H1 (cell line): ENCODE data around the gene KRTAP19-6. TPM values are rescaled to one million over a fixed set of nuclear protein-coding genes. Genes with fewer than 3 reads are reported as not detected.

ENCODE experiments used
- CTCF ChIA-PET: fragments of 300-600 bp; sonication (Branson Sonifier 250); formaldehyde crosslinking; loops from one replicate; lab custom pipeline; 2021; ENCODE audit not compliant: partially characterized antibody; lab: Charles Lee
- POLR2A ChIA-PET: fragments of 300-600 bp; sonication (Branson Sonifier 250); formaldehyde crosslinking; loops from one replicate; lab custom pipeline; 2021; ENCODE audit warnings: inconsistent platforms; ENCODE audit not compliant: partially characterized antibody; lab: Charles Lee
- DNase-seq, 2 experiments: peaks; one replicate each; pipeline versions ENCODE4 v3.0.0 to v3.0.0-alpha.2; 2010 to 2022; ENCODE audit warnings: low spot score in 2 of 2, low read depth in 1 of 2, mixed read lengths in 1 of 2
- FAIRE-seq: peaks from 2 replicates; lab custom pipeline; 2011; peaks lifted over from hg19 to GRCh38; lab: Jason Lieb, UNC
- H2AFZ ChIP-seq: 2 replicates; pipeline ENCODE4 v1.8.1; 2012; ENCODE audit warnings: low read length, inconsistent platforms
- H2AK5ac ChIP-seq: 2 replicates; pipeline ENCODE4 v1.6.1; 2013; ENCODE audit warnings: low read depth, low read length
- H2BK120ac ChIP-seq: replicated peaks from 2 replicates; pipeline ENCODE3; 2013; ENCODE audit warnings: low read depth, low read length, inconsistent platforms
- H2BK12ac ChIP-seq: 2 replicates; pipeline ENCODE4 v1.6.1; 2013; ENCODE audit warnings: low read depth, low read length
- H2BK15ac ChIP-seq: 2 replicates; pipeline ENCODE4 v1.6.1; 2013; ENCODE audit warnings: low read length
- H2BK20ac ChIP-seq: 2 replicates; pipeline ENCODE4 v1.6.1; 2013; ENCODE audit warnings: low read length
- H2BK5ac ChIP-seq: 2 replicates; pipeline ENCODE4 v1.6.1; 2013; ENCODE audit warnings: low read depth, low read length
- H3K14ac ChIP-seq: 2 replicates; pipeline ENCODE4 v1.6.1; 2013; ENCODE audit warnings: inconsistent platforms; ENCODE audit not compliant: insufficient read length
- H3K18ac ChIP-seq: 2 replicates; pipeline ENCODE4 v1.6.1; 2013; ENCODE audit warnings: low read length; ENCODE audit errors: extremely low read depth
- H3K23ac ChIP-seq: 2 replicates; pipeline ENCODE4 v1.6.1; 2013; ENCODE audit warnings: inconsistent platforms; ENCODE audit not compliant: insufficient read length
- H3K23me2 ChIP-seq: 2 replicates; pipeline ENCODE4 v1.6.1; 2013; ENCODE audit warnings: low read depth, low read length
- H3K27ac ChIP-seq: 2 replicates; pipeline ENCODE4 v1.6.1; 2011; ENCODE audit warnings: low read depth, low read length, inconsistent platforms
- H3K27me3 ChIP-seq, 4 experiments: replicated peaks in 1 of 4; 1 replicate in 1 of 4; 2 replicates in 3 of 4; pipeline versions ENCODE4 v1.6.1 to v1.8.1; 2011 to 2013; ENCODE audit warnings: low read length in 3 of 4, mild to moderate bottlenecking in 3 of 4, inconsistent platforms in 2 of 4, mixed read lengths in 2 of 4, moderate library complexity in 1 of 4; ENCODE audit not compliant: control insufficient read depth in 3 of 4, insufficient read depth in 3 of 4; ENCODE audit errors: extremely low read depth in 1 of 4
- H3K36me3 ChIP-seq, 4 experiments: 2 replicates each; pipeline versions ENCODE4 v1.6.1 to v1.8.1; 2011 to 2013; ENCODE audit warnings: mild to moderate bottlenecking in 4 of 4, low read length in 3 of 4, moderate library complexity in 2 of 4, control low read depth in 1 of 4, inconsistent platforms in 1 of 4; ENCODE audit not compliant: insufficient read depth in 4 of 4, control insufficient read depth in 2 of 4
- H3K4ac ChIP-seq: replicated peaks from 2 replicates; pipeline ENCODE3; 2013; ENCODE audit warnings: low read length, low read depth, mixed read lengths, inconsistent platforms; ENCODE audit not compliant: insufficient read length
- H3K4me1 ChIP-seq, 4 experiments: replicated peaks in 1 of 4; 1 replicate in 1 of 4; 2 replicates in 3 of 4; pipeline versions ENCODE4 v1.6.1 to v1.8.1; 2011 to 2013; ENCODE audit warnings: low read length in 3 of 4, inconsistent platforms in 2 of 4, mixed read lengths in 1 of 4; ENCODE audit not compliant: insufficient read depth in 4 of 4, control insufficient read depth in 3 of 4
- H3K4me2 ChIP-seq, 2 experiments: 2 replicates each; pipeline versions ENCODE4 v1.6.1 to v1.8.1; 2011 to 2013; ENCODE audit warnings: low read depth in 2 of 2, low read length in 2 of 2, control low read depth in 1 of 2, inconsistent platforms in 1 of 2, mild to moderate bottlenecking in 1 of 2; ENCODE audit not compliant: insufficient read depth in 1 of 2
- H3K4me3 ChIP-seq, 4 experiments: fragments of 200-600, 300-600 bp in 1 of 4; sonication (generic), shearing (Covaris generic), sonication (Bioruptor Twin) in 1 of 4; 2 replicates each; pipeline versions ENCODE4 v1.5.1 to v1.8.1; 2011 to 2016; ENCODE audit warnings: low read length in 4 of 4, low read depth in 3 of 4, control low read depth in 2 of 4, inconsistent platforms in 2 of 4, mild to moderate bottlenecking in 2 of 4, mixed read lengths in 1 of 4, moderate library complexity in 1 of 4; ENCODE audit not compliant: insufficient read depth in 2 of 4; ENCODE audit errors: extremely low read depth in 1 of 4
- H3K56ac ChIP-seq: replicated peaks from 2 replicates; pipeline ENCODE3; 2013; ENCODE audit warnings: low read depth, mild to moderate bottlenecking, mixed read lengths, low read length, inconsistent platforms; ENCODE audit not compliant: insufficient read length
- H3K79me1 ChIP-seq: 2 replicates; pipeline ENCODE4 v1.6.1; 2013; ENCODE audit warnings: low read depth, low read length, control low read depth
- H3K79me2 ChIP-seq, 2 experiments: 2 replicates each; pipeline versions ENCODE4 v1.6.1 to v1.8.1; 2012 to 2013; ENCODE audit warnings: low read length in 2 of 2, mild to moderate bottlenecking in 2 of 2, inconsistent platforms in 1 of 2; ENCODE audit not compliant: insufficient read depth in 2 of 2, control insufficient read depth in 1 of 2
- H3K9ac ChIP-seq, 4 experiments: replicated peaks in 1 of 4; 1 replicate in 1 of 4; 2 replicates in 3 of 4; pipeline versions ENCODE4 v1.6.1 to v1.8.1; 2011 to 2013; ENCODE audit warnings: low read depth in 3 of 4, low read length in 3 of 4, control low read depth in 2 of 4, mild to moderate bottlenecking in 2 of 4, moderate library complexity in 2 of 4, inconsistent platforms in 1 of 4; ENCODE audit errors: extremely low read depth in 1 of 4
- H3K9me3 ChIP-seq, 2 experiments: 2 replicates each; pipeline versions ENCODE4 v1.6.1 to v1.8.1; 2012 to 2013; ENCODE audit warnings: mild to moderate bottlenecking in 2 of 2, moderate library complexity in 2 of 2, control low read depth in 1 of 2, inconsistent platforms in 1 of 2, low read depth in 1 of 2, low read length in 1 of 2, mixed read lengths in 1 of 2; ENCODE audit not compliant: insufficient read depth in 2 of 2
- H4K20me1 ChIP-seq, 2 experiments: replicated peaks in 1 of 2; 2 replicates each; pipeline versions ENCODE3 to v1.8.1; 2011 to 2013; ENCODE audit warnings: inconsistent platforms in 2 of 2, low read length in 2 of 2, mild to moderate bottlenecking in 1 of 2; ENCODE audit not compliant: insufficient read depth in 2 of 2, control insufficient read depth in 1 of 2
- H4K5ac ChIP-seq: 2 replicates; pipeline ENCODE4 v1.6.1; 2013; ENCODE audit warnings: low read length, low read depth, mixed read lengths, inconsistent platforms; ENCODE audit not compliant: insufficient read length
- H4K8ac ChIP-seq: 2 replicates; pipeline ENCODE4 v1.8.0; 2013; ENCODE audit warnings: mild to moderate bottlenecking, moderate library complexity, low read length, inconsistent platforms; ENCODE audit not compliant: insufficient read depth; ENCODE audit errors: extremely low read depth
- H4K91ac ChIP-seq: replicated peaks from 2 replicates; pipeline ENCODE3; 2013; ENCODE audit warnings: low read length, mixed read lengths, inconsistent platforms; ENCODE audit not compliant: insufficient read length
- GABPA ChIP-seq: IDR thresholded peaks from 2 replicates; pipeline ENCODE4 v1.6.1; 2011; ENCODE audit warnings: mild to moderate bottlenecking, low read length, moderate library complexity, borderline replicate concordance; ENCODE audit not compliant: insufficient read depth
- NRF1 ChIP-seq: IDR thresholded peaks from 2 replicates; pipeline ENCODE4 v1.6.1; 2011; ENCODE audit warnings: mild to moderate bottlenecking, low read depth, low read length, improper control_type of control experiment
- WGBS, 2 experiments: shearing (Covaris generic) in 1 of 2; methylation state at CpG; one replicate each; pipeline versions ENCODE4 v1.1.6 to v1.1.7; 2013 to 2015; ENCODE audit warnings: low lambda C conversion rate in 2 of 2, mixed read lengths in 2 of 2, inconsistent platforms in 1 of 2, low coverage in 1 of 2, missing lambda C conversion rate in 1 of 2; ENCODE audit not compliant: insufficient replicate concordance in 2 of 2, insufficient coverage in 1 of 2, insufficient read length in 1 of 2; ENCODE audit errors: extremely low coverage in 1 of 2, missing lambda C conversion rate in 1 of 2; 5-methylcytosine and 5-hydroxymethylcytosine counted together
- polyA plus RNA-seq, 7 experiments: library from polyadenylated mRNA; depleted of rRNA in 3 of 7; stranded (reverse) in 5 of 7; unstranded in 2 of 7; fragments of >200 nt in 5 of 7; fragments of 200-250 nt in 2 of 7; gene quantifications; 1 replicate in 5 of 7; 2 replicates in 1 of 7; 4 replicates in 1 of 7; pipeline versions ENCODE4 v1.2.1 to v1.2.3, GENCODE V29; 2011 to 2013; ENCODE audit warnings: missing spikeins in 2 of 7, mixed read lengths in 2 of 7
- total RNA-seq: library from RNA; stranded (reverse); fragmentation: NEBNext Ultra II Directional; extraction: Animal tissue kit (Norgen Biotek cat#: 25700); gene quantifications from 2 replicates; pipeline ENCODE4 v1.2.1, GENCODE V29; 2021

KRTAP19-6 gene
- total and polyA plus RNA-seq, 2 of the 8 experiments (the other 6 are each of a cell fraction or from before 2014, with no cell fraction given) = not detected

- H4K91ac ChIP-seq = no peak overlapping the region
- no peaks in the 10 kb centered on the region for H3K79me2 ChIP-seq
- H3K27me3 ChIP-seq = no peaks in the 10 kb centered on the region
- H3K36me3 ChIP-seq = peaks cover 0 to 3% (median 0%) of the 10 kb centered on the region in 4 experiments; a peak in 1 of 8 replicates
- H2AK5ac ChIP-seq = no peak overlapping the region
- FAIRE-seq (no peak), DNase-seq (no peak)
- no peak overlapping the region for H2BK15ac ChIP-seq
- no peaks in the 10 kb centered on the region for H3K23me2 ChIP-seq
- H2BK20ac ChIP-seq = no peak overlapping the region
- no peak for TF ChIP-seq GABPA
- TF ChIP-seq NRF1 = no peak
- H3K4ac ChIP-seq = no peak overlapping the region
- H4K5ac ChIP-seq = no peak overlapping the region
- no peak overlapping the region for H3K4me3 ChIP-seq
- no peaks in the 10 kb centered on the region for H3K4me1 ChIP-seq
- WGBS, 2 experiments = 100% methylated on average over 1 of the region's 1 CpG; no CpG with 5 or more reads in 1 of the 2 experiments
- H3K23ac ChIP-seq = no peak overlapping the region
- no peak overlapping the region for H3K9ac ChIP-seq
- no peak overlapping the region for H3K27ac ChIP-seq
- H4K8ac ChIP-seq = no peak overlapping the region
- H3K18ac ChIP-seq = no peak overlapping the region
- no peak overlapping the region for H3K4me2 ChIP-seq
- H3K79me1 ChIP-seq = no peaks in the 10 kb centered on the region
- H2BK5ac ChIP-seq = no peak overlapping the region
- POLR2A ChIA-PET = no interaction called here
- H4K20me1 ChIP-seq = no peaks in the 10 kb centered on the region
- H3K14ac ChIP-seq = no peak overlapping the region
- no peak overlapping the region for H2BK12ac ChIP-seq
- CTCF ChIA-PET = interaction anchor here (0.8 to 3.5 kb wide), 2 partner anchors 10 to 833 kb away, joined by 3 to 15 read pairs; no protein-coding TSS in a partner anchor
- peaks cover 0 to 4% of the 10 kb centered on the region in 2 experiments; a peak in 1 of 4 replicates for H3K9me3 ChIP-seq
- H3K56ac ChIP-seq = no peak overlapping the region
- no peak overlapping the region; the same call in 1 of the 2 replicates for H2AFZ ChIP-seq
- H2BK120ac ChIP-seq = no peak overlapping the region
Measured at GRCh38 chr21:30515681-30516080, 26.0 kb downstream of the KRTAP19-6 start.
